Skeletal muscle tissue (tissue), 4 donors: ENCODE measurements around the gene RBMS1. TPM values are rescaled to one million over a fixed set of nuclear protein-coding genes. Genes with fewer than 3 reads are reported as not detected.

Experiments used
- H3K27ac ChIP-seq: one replicate; pipeline ENCODE4 v1.7.0; 2013; ENCODE audit warnings: mild to moderate bottlenecking, low read depth, low read length, inconsistent platforms
- H3K27me3 ChIP-seq, 3 donors: one replicate each; pipeline ENCODE4 v1.7.0; 2013; ENCODE audit warnings: low read length in 3 of 3; ENCODE audit not compliant: control insufficient read depth in 3 of 3, insufficient read depth in 3 of 3
- H3K36me3 ChIP-seq, 3 donors: one replicate each; pipeline ENCODE4 v1.7.0; 2013; ENCODE audit warnings: low read length in 3 of 3; ENCODE audit not compliant: control insufficient read depth in 3 of 3, insufficient read depth in 3 of 3
- H3K4me1 ChIP-seq, 3 donors: one replicate each; pipeline ENCODE4 v1.7.0; 2013; ENCODE audit warnings: low read length in 3 of 3, mild to moderate bottlenecking in 3 of 3; ENCODE audit not compliant: control insufficient read depth in 3 of 3, insufficient read depth in 3 of 3
- H3K4me3 ChIP-seq, 3 donors: one replicate each; pipeline ENCODE4 v1.7.0; 2013; ENCODE audit warnings: low read length in 3 of 3
- H3K9ac ChIP-seq, 3 donors: one replicate each; pipeline ENCODE4 v1.7.0; 2013; ENCODE audit warnings: low read length in 3 of 3, mild to moderate bottlenecking in 3 of 3, moderate library complexity in 2 of 3, low read depth in 1 of 3
- H3K9me3 ChIP-seq, 3 donors: one replicate each; pipeline ENCODE4 v1.7.0; 2013; ENCODE audit warnings: low read length in 3 of 3; ENCODE audit not compliant: control insufficient read depth in 3 of 3
- total RNA-seq: library from RNA; depleted of rRNA; stranded (reverse); fragments of >200 nt; gene quantifications from one replicate; pipeline ENCODE4 v1.2.3, GENCODE V29; 2014
- donor health status: Osteomylitis.

RBMS1 gene
- total RNA-seq, 1 donor from 2014 or later, result 48.0 TPM

GRCh38 chr2:160505256-160505655 is 11.6 kb upstream of the RBMS1 start:
- H3K27ac ChIP-seq, result no peak overlapping the region
- H3K27me3 ChIP-seq, result no peaks in the 10 kb centered on the region
- H3K36me3 ChIP-seq, result no peaks in the 10 kb centered on the region
- H3K4me3 ChIP-seq, result no peak overlapping the region
- no peaks in the 10 kb centered on the region for H3K9me3 ChIP-seq
- peaks cover 0 to 3% (median 3%) of the 10 kb centered on the region in 3 donors for H3K4me1 ChIP-seq
- no peak overlapping the region for H3K9ac ChIP-seq

DNA sequence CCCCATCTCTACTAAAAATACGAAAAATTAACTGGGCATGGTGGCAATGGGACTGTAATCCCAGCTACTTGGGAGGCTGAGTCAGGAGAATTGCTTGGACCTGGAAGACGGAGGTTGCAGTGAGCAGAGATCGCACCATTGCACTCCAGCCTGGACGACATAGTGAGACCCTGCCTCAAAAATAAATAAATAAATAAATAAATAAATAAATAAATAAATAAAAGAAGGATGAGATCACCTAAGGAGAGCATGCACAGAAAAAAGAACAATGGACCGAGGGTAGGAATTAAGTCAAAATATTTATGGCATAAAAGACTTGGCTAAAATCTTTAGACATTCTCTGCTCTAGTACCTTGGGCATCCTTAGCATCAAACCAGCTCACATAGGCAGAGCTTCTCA is 8.9 kb upstream of the RBMS1 start:
- no peaks in the 10 kb centered on the region for H3K9me3 ChIP-seq
- no peak overlapping the region for H3K9ac ChIP-seq
- no peak overlapping the region for H3K27ac ChIP-seq
- H3K27me3 ChIP-seq, result no peaks in the 10 kb centered on the region
- H3K36me3 ChIP-seq, result no peaks in the 10 kb centered on the region
- peaks cover 0 to 3% (median 3%) of the 10 kb centered on the region in 3 donors for H3K4me1 ChIP-seq
- no peak overlapping the region for H3K4me3 ChIP-seq

- Histone ChIP-seq H3K36me3 (no peaks in the 10 kb centered on the region), H3K27ac (no peak overlapping the region), H3K9me3 (no peaks in the 10 kb centered on the region), H3K4me1 (peaks cover 0 to 3% (median 3%) of the 10 kb centered on the region in 3 donors), H3K27me3 (no peaks in the 10 kb centered on the region), H3K9ac (no peak overlapping the region), H3K4me3 (no peak overlapping the region)
Measured at GRCh38 chr2:160501370-160501769, 7.8 kb upstream of the RBMS1 start.

DNA sequence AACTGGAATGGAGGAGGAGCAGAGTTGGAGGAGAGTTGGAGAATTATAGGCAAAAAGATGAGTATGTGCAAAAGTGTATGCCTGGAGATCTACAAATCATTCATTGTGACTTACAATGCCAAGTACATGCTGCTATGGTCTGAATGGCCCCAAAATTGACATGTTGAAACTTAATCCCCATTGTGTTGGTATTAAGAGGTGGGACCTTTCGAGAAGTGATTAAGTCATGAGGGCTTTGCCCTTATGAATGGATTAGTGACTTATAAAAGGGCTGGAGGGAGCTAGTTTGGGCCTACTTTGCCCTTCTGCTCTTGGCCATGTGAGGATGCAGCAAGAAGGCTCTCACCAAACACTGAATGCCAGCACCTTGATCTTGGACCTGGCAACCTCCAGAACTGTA is 6.3 kb upstream of the RBMS1 start:
- Histone ChIP-seq H3K9me3 (no peaks in the 10 kb centered on the region), H3K4me3 (no peak overlapping the region), H3K27me3 (no peaks in the 10 kb centered on the region), H3K27ac (no peak overlapping the region), H3K36me3 (no peaks in the 10 kb centered on the region), H3K9ac (no peak overlapping the region), H3K4me1 (peaks cover 0 to under 1% (median 0%) of the 10 kb centered on the region in 3 donors)

DNA sequence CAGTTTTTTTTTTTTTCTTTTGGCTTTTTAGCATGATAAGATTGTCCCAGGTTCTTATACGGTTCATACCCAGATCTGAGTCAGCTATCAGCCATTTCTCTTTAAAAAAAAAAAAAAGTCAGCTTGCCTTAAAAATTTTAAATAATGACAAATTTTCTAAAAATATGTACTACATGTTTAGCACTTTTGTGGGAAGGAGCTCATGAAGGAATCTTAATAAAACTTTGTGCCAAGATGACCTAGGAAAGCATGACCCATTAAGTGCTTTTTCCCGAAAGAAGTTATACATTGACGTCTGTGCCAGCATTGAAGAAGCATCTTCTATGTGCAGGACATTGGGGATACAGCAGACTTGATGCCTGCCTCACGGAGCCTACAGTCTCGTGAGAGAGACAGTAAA is 4.5 kb upstream of the RBMS1 start:
- peaks cover 0 to 6% (median 0%) of the 10 kb centered on the region in 3 donors for H3K4me1 ChIP-seq
- H3K27me3 ChIP-seq, result no peaks in the 10 kb centered on the region
- no peaks in the 10 kb centered on the region for H3K9me3 ChIP-seq
- H3K9ac ChIP-seq, result no peak overlapping the region
- H3K4me3 ChIP-seq, result no peak overlapping the region
- no peaks in the 10 kb centered on the region for H3K36me3 ChIP-seq
- no peak overlapping the region for H3K27ac ChIP-seq

DNA sequence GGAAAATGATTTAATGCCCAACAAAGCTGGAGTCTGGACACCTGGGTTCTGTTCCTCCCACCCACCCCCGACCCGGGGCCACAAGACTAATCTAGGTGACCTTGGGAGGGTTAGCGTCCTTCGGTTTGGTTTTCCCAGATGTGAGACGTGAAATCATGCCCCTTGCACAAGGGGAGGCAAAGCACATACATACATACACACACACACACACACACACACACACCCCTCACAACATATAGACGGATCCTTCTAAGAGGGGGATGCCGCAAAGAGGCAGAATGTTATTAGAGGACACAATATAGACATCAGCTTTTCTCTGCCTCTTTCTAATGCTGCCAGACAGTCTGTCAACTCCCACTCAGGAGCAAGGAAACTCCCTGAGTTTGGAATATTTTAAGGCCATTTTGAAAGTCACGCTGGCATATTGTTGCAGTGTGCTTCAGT is 616 bp upstream of the RBMS1 start:
- Histone ChIP-seq H3K4me3 (peak overlapping the region; percentile 59 to 85 (median 84)), H3K27me3 (no peaks in the 10 kb centered on the region), H3K9ac (peak overlapping the region in 2 of 3 donors; percentile 28 to 57), H3K27ac (peak overlapping the region; percentile 20), H3K36me3 (no peaks in the 10 kb centered on the region), H3K4me1 (peaks cover 3 to 13% (median 8%) of the 10 kb centered on the region in 3 donors), H3K9me3 (no peaks in the 10 kb centered on the region)

DNA sequence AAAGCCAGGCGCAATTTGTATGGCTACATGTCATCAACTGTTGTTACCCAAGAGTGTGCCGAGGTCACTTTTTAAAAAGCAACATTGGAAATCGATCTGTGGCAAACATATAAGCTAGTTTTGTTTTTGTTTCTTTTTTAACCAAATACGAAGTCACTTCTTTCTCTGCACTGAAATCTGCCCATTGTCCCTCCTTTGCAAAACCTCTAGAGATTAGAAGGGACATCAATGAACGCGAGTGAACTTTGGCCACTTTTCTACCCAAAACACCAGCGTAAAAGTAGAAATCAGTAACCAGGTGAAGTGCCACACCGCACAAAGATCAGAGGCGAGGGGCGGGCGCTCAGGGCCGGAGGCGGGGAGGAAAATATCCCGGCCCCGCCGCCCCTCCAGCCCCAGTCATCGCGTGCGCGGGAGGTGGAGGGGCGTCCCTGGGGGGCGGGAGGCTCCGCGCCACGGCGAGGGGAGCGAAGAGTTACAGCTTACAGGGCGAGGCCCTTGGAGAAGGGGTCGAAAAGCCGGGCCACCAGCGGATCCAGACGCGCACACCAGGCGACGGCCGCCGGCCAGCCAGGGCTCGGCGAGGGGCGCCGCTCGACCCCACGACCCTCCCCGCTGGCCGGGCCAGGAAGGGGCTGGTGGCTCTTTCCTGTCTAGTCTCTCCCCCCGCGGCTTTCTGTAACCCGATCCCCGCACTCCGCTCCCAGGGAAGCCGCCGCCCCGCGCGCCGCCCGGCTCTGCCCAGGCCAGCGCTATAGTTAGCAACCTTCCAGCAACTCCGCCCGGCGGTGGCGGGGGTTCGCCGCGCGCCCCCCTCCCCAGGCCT is 993 bp downstream of the RBMS1 start:
- Histone ChIP-seq H3K4me3 (peak overlapping the region; percentile 79 to 85 (median 84)), H3K36me3 (no peaks in the 10 kb centered on the region), H3K27me3 (no peaks in the 10 kb centered on the region), H3K27ac (peak overlapping the region; percentile 91), H3K4me1 (peaks cover 3 to 15% (median 8%) of the 10 kb centered on the region in 3 donors), H3K9ac (peak overlapping the region; percentile 75 to 94 (median 89)), H3K9me3 (no peaks in the 10 kb centered on the region)

- peaks cover 3 to 15% (median 8%) of the 10 kb centered on the region in 3 donors for H3K4me1 ChIP-seq
- no peaks in the 10 kb centered on the region for H3K9me3 ChIP-seq
- no peaks in the 10 kb centered on the region for H3K36me3 ChIP-seq
- no peaks in the 10 kb centered on the region for H3K27me3 ChIP-seq
- peak overlapping the region; percentile 91 for H3K27ac ChIP-seq
- peak overlapping the region; percentile 79 to 85 (median 84) for H3K4me3 ChIP-seq
- H3K9ac ChIP-seq, result peak overlapping the region; percentile 75 to 94 (median 89)
Measured at GRCh38 chr2:160491911-160492371, 1.7 kb downstream of the RBMS1 start.

GRCh38 chr2:160490733-160491685 is 2.6 kb downstream of the RBMS1 start:
- Histone ChIP-seq H3K27ac (peak overlapping the region; percentile 22), H3K9ac (peak overlapping the region in 2 of 3 donors; percentile 27 to 94)

More at GRCh38 chr2:160490733-160491685, 2.6 kb downstream of the RBMS1 start:
- H3K4me3 ChIP-seq, result peak overlapping the region in 1 of 3 donors; percentile 79
- H3K36me3 ChIP-seq, result no peaks in the 10 kb centered on the region
- no peaks in the 10 kb centered on the region for H3K9me3 ChIP-seq
- peaks cover 3 to 15% (median 15%) of the 10 kb centered on the region in 3 donors for H3K4me1 ChIP-seq
- H3K27me3 ChIP-seq, result no peaks in the 10 kb centered on the region
